Gastroesophageal sphincter (tissue), 4 donors: ENCODE measurements around the gene ZBP1. TPM values are rescaled to one million over a fixed set of nuclear protein-coding genes. Genes with fewer than 3 reads are reported as not detected.

Source experiments
- ATAC-seq: fragments of 150-250 bp; one replicate; pipeline ENCODE4 v1.9.1; 2016; ENCODE audit warnings: mild to moderate bottlenecking, moderate library complexity
- H3K27ac ChIP-seq, 4 donors: fragments of 200-600 bp; sonication (generic) in 3 of 4; 1 replicate in 3 of 4; 2 replicates in 1 of 4; pipeline ENCODE4 v1.5.1; 2016 to 2019
- H3K27me3 ChIP-seq: fragments of 200-600 bp; sonication (generic); one replicate; pipeline ENCODE4 v1.5.1; 2019
- H3K36me3 ChIP-seq, 2 donors: fragments of 200-600 bp; sonication (generic); one replicate each; pipeline ENCODE4 v1.5.1; 2019; ENCODE audit warnings: control low read depth in 1 of 2
- H3K4me1 ChIP-seq, 3 donors: fragments of 200-600 bp; sonication (generic); 1 replicate in 2 of 3; 2 replicates in 1 of 3; pipeline ENCODE4 v1.5.1; 2016 to 2019; ENCODE audit warnings: control low read depth in 2 of 3
- H3K4me3 ChIP-seq, 2 donors: fragments of 200-600 bp; sonication (generic); one replicate each; pipeline ENCODE4 v1.5.1; 2019; ENCODE audit warnings: mild to moderate bottlenecking in 1 of 2, moderate library complexity in 1 of 2
- H3K9me3 ChIP-seq, 3 donors: fragments of 200-600 bp; sonication (generic); one replicate each; pipeline ENCODE4 v1.5.1; 2017 to 2019; ENCODE audit warnings: control low read depth in 2 of 3
- EP300 ChIP-seq: sonication (generic); formaldehyde crosslinking; IDR thresholded peaks from one replicate; pipeline ENCODE4 v1.6.1; 2017; ENCODE audit warnings: antibody characterized with exemption, mild to moderate bottlenecking
- POLR2A ChIP-seq, 2 donors: fragments of 450-650 bp; IDR thresholded peaks; one replicate each; pipeline ENCODE4 v1.6.1; 2017; ENCODE audit warnings: antibody characterized with exemption in 2 of 2, mild to moderate bottlenecking in 2 of 2, moderate library complexity in 1 of 2
- POLR2AphosphoS5 ChIP-seq: sonication (generic); formaldehyde crosslinking; IDR thresholded peaks from one replicate; pipeline ENCODE4 v1.6.1; 2017; ENCODE audit warnings: antibody characterized with exemption
- WGBS, 2 donors: methylation state at CpG; one replicate each; pipeline ENCODE4 v1.1.5; 2018; ENCODE audit warnings: low coverage in 1 of 2; 5-methylcytosine and 5-hydroxymethylcytosine counted together
- total RNA-seq, 4 donors: library from RNA; depleted of rRNA; stranded (reverse); fragments of >200 nt; gene quantifications; one replicate each; pipeline ENCODE4 v1.1.0, GENCODE V29; 2016
- TF ChIP-seq, protein P1 (sequence below), 4 experiments: fragments of 200-600 bp in 2 of 4; fragments of 450-650 bp in 2 of 4; sonication (generic) in 1 of 4; IDR thresholded peaks; one replicate each; pipeline ENCODE4 v1.5.1; 2017 to 2019; ENCODE audit warnings: antibody characterized with exemption in 4 of 4, mild to moderate bottlenecking in 2 of 4, moderate library complexity in 2 of 4

ZBP1 gene
- total RNA-seq, 4 donors from 2014 or later: 0.08 to 0.32 TPM; not detected in 2

DNA sequence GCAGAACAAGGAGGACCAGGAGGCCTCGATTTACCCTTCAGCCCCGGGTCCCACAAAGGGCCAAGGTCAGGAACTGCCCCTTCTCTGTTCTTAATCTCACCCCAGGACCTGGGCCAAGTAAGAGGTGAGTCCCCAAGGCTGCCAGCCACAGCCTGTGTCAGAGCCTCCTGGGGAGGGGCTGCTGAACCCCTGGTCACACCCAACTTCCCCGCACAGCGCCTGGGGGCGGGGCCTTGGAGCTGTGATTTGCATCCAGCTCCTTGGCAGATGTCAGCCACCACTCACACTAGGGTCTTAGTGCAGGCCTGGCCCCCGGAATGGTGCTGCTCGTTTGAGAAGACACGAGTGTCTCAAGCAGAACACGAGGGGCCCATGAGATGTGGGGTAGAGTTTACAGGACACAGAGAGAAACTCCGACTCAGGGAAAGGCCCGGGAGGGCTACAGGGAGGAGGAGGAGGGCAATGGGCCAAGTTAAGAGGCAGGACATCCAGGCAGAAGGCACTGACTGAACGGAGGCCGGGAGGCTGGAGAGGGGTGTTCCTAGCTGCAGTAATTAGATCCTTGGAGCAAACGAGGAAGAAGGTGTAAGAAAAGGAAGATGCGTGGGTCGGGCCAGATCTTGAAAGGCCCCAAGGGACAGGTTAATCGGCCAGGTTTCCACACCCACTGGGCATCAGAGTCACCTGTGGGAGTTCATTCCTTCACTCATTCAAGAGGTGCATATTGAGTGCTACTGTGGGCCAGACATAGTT, 26.9 kb downstream of the ZBP1 start:
- Histone ChIP-seq H3K36me3 (no peaks in the 10 kb centered on the region), H3K27me3 (peaks cover 8% of the 10 kb centered on the region), H3K27ac (no peak overlapping the region), H3K4me3 (no peak overlapping the region), H3K9me3 (peaks cover 0 to 1% (median 0%) of the 10 kb centered on the region in 3 donors), H3K4me1 (peaks cover 0 to 24% (median 5%) of the 10 kb centered on the region in 3 donors)
- TF ChIP-seq, protein P1, sequence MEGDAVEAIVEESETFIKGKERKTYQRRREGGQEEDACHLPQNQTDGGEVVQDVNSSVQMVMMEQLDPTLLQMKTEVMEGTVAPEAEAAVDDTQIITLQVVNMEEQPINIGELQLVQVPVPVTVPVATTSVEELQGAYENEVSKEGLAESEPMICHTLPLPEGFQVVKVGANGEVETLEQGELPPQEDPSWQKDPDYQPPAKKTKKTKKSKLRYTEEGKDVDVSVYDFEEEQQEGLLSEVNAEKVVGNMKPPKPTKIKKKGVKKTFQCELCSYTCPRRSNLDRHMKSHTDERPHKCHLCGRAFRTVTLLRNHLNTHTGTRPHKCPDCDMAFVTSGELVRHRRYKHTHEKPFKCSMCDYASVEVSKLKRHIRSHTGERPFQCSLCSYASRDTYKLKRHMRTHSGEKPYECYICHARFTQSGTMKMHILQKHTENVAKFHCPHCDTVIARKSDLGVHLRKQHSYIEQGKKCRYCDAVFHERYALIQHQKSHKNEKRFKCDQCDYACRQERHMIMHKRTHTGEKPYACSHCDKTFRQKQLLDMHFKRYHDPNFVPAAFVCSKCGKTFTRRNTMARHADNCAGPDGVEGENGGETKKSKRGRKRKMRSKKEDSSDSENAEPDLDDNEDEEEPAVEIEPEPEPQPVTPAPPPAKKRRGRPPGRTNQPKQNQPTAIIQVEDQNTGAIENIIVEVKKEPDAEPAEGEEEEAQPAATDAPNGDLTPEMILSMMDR (IDR thresholded peaks at IDR 0.05): no peak
- TF ChIP-seq POLR2AphosphoS5 (no peak), POLR2A (IDR thresholded peaks at IDR 0.05) (no peak), EP300 (no peak)
- 42 to 49% methylated on average over 8 to 9 of the region's 17 CpGs for WGBS, 2 donors
- ATAC-seq: no peak

DNA sequence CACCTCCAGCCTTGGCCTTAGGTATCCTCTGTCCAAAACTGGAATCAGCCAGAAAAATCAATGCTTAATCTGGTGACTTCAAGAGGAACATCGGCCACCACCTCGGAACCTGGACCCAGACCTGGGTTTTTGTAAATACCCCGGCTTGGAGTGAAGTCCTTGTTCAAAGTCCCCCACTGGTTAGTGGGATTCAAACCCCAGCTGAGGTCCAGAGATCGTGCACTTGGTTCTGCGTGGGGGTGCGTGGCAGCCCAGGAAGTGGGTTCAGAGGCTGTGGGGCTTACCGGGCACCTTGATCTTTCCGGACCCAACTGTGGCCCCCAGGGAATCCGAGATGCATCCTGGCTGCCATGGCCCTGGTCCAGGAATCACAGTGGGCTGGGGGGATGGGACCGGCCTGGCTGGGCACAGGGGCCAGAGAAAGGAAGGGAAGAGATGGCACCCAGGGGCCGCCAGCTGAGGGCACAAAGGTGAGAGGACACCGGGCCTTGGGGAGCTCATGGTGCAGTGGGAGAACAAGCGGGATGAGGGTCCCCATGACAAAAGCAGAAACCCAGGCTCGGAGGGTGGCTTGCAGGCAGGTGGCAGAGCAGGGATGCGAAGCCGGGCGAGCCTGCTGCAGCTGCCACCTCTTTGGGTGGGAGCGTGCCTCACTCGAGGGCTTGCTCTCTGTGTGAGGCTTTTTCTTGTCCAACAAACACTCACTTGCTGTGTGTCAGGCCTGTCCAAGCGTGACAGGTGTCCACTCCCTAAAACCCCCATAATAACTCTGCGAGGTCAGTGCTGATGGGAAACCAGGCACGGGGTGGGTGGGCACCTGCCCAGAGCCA, 27.7 kb downstream of the ZBP1 start:
- Histone ChIP-seq H3K27me3 (peaks cover 8% of the 10 kb centered on the region), H3K9me3 (peaks cover 0 to 9% (median 0%) of the 10 kb centered on the region in 3 donors), H3K36me3 (no peaks in the 10 kb centered on the region), H3K4me1 (peaks cover 0 to 24% (median 5%) of the 10 kb centered on the region in 3 donors), H3K4me3 (no peak overlapping the region), H3K27ac (no peak overlapping the region)
- 83% methylated on average over 1 of the region's 22 CpGs; no CpG with 5 or more reads in 1 of the 2 donors for WGBS, 2 donors
- no peak for ATAC-seq
- TF ChIP-seq POLR2A (IDR thresholded peaks at IDR 0.05) (no peak), EP300 (no peak), POLR2AphosphoS5 (no peak)
- TF ChIP-seq, protein P1 (IDR thresholded peaks at IDR 0.05): no peak

DNA sequence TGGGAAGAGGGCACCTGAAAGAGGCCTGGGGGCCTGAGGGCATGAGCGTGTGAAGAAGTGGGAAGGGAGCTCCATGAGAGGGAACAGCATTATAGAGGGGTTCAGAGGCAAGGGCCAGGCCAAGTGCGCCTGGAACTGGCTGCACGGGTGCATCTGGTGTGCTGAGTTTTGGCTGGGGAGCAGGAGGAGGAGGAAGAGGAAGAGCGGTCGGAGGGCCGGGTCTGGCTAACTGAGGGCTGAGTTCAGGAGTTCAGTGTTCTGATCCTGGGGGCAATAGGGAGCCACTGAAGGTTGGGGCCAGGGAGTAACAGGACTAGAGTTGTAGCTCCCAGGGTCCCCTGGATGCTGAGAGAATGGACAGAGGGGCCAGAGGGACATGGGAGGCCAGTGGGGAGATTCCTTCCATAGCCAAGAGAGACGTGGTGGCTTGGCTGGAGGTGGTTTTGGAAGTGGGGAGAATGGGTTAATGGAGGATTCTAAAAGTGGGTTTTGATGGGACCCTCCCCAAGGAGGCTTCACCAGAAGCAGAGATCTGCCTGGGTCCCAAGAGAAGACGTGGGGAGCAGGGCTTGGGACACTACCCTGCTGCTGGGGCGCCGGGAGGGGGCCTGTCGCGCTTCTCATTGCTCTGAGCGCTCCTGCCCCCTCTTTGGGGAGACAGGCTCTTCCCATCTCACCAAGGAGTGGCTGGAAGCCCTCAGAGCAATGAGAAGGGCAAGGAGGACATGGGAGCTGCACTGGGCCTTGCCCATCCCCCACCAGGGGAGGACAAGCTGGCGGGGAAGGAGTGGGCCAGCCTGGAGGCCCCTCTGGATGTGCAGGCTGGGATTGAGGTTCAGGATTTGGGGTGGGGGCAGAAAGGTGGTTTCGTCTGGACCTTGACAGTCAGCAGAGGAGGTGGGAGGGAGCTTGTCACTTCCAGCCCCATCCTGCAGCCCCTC, 28.7 kb downstream of the ZBP1 start:
- WGBS, 2 donors: 72 to 86% methylated on average over 2 to 6 of the region's 15 CpGs

More for the DNA sequence above, 28.7 kb downstream of the ZBP1 start:
- Histone ChIP-seq H3K36me3 (no peaks in the 10 kb centered on the region), H3K27ac (no peak overlapping the region), H3K9me3 (peaks cover 0 to 12% (median 0%) of the 10 kb centered on the region in 3 donors), H3K4me1 (peaks cover 0 to 17% (median 0%) of the 10 kb centered on the region in 3 donors), H3K27me3 (peaks cover 5% of the 10 kb centered on the region), H3K4me3 (no peak overlapping the region)
- no peak for ATAC-seq
- TF ChIP-seq, protein P1 (IDR thresholded peaks at IDR 0.05): no peak
- TF ChIP-seq POLR2A (IDR thresholded peaks at IDR 0.05) (no peak), EP300 (no peak), POLR2AphosphoS5 (no peak)
